DND-41 (cell line): Measurements from ENCODE around the gene SPATA31D1.
"Not testable (repeated sequence)": the region's sequence is repeated elsewhere in the genome, so short reads cannot be mapped to it uniquely, and the experiment has no call there.

ENCODE experiments used
- ATAC-seq: fragments of 200-7000 bp; cut with Tn5 transposase; 3 replicates; pipeline ENCODE4 v1.9.1; 2021; ENCODE audit warnings: low read depth; ENCODE audit not compliant: insufficient read depth
- DNase-seq: peaks from one replicate; pipeline ENCODE4 v3.0.0-alpha.2; 2020
- H2AFZ ChIP-seq: 2 replicates; pipeline ENCODE4 v1.6.0; 2012; ENCODE audit warnings: low read depth, low read length
- H3K27ac ChIP-seq: 2 replicates; pipeline ENCODE4 v1.5.1; 2012; ENCODE audit warnings: low read length, inconsistent platforms
- H3K27me3 ChIP-seq: fragments of 200-600 bp; sonication (generic); 2 replicates; pipeline ENCODE4 v1.6.0; 2012; ENCODE audit warnings: low read length, mild to moderate bottlenecking, inconsistent platforms; ENCODE audit not compliant: insufficient read depth, poor library complexity
- H3K36me3 ChIP-seq: 2 replicates; pipeline ENCODE4 v1.5.1; 2012; ENCODE audit warnings: low read length, inconsistent platforms; ENCODE audit not compliant: insufficient read depth
- H3K4me1 ChIP-seq: 2 replicates; pipeline ENCODE4 v1.5.1; 2012; ENCODE audit warnings: mild to moderate bottlenecking, low read length; ENCODE audit not compliant: insufficient read depth
- H3K4me2 ChIP-seq: 2 replicates; pipeline ENCODE4 v1.6.0; 2012; ENCODE audit warnings: mild to moderate bottlenecking, moderate library complexity, low read length, inconsistent platforms; ENCODE audit not compliant: insufficient read depth
- H3K4me3 ChIP-seq, 2 experiments: fragments of 200-600 bp in 1 of 2; shearing (Covaris generic) in 1 of 2; 2 replicates each; pipeline ENCODE4 v1.5.1; 2012 to 2016; ENCODE audit warnings: inconsistent platforms in 2 of 2, low read length in 2 of 2, mild to moderate bottlenecking in 2 of 2, low read depth in 1 of 2, moderate library complexity in 1 of 2
- H3K79me2 ChIP-seq: 2 replicates; pipeline ENCODE4 v1.6.0; 2012; ENCODE audit warnings: low read length, inconsistent platforms; ENCODE audit not compliant: insufficient read depth
- H3K9ac ChIP-seq: 2 replicates; pipeline ENCODE4 v1.6.0; 2012; ENCODE audit warnings: low read depth, mild to moderate bottlenecking, inconsistent platforms, low read length, moderate library complexity
- H3K9me3 ChIP-seq: 2 replicates; pipeline ENCODE4 v1.5.1; 2012; ENCODE audit warnings: low read length, moderate library complexity, mild to moderate bottlenecking, inconsistent platforms; ENCODE audit not compliant: insufficient read depth, severe bottlenecking
- H4K20me1 ChIP-seq: 2 replicates; pipeline ENCODE4 v1.6.0; 2012; ENCODE audit warnings: low read length; ENCODE audit not compliant: insufficient read depth
- EZH2 ChIP-seq: IDR thresholded peaks from 3 replicates; pipeline ENCODE4 v1.6.1; 2012; ENCODE audit warnings: borderline replicate concordance, low read depth, mild to moderate bottlenecking, moderate library complexity, low read length, inconsistent platforms; ENCODE audit not compliant: severe bottlenecking
- TF ChIP-seq, protein P1 (sequence below): IDR thresholded peaks from 2 replicates; pipeline ENCODE4 v1.5.1; 2012; ENCODE audit warnings: borderline replicate concordance, low read length, moderate library complexity, mild to moderate bottlenecking; ENCODE audit not compliant: poor library complexity, severe bottlenecking; ENCODE audit errors: extremely low read depth

SPATA31D1 gene

DNA sequence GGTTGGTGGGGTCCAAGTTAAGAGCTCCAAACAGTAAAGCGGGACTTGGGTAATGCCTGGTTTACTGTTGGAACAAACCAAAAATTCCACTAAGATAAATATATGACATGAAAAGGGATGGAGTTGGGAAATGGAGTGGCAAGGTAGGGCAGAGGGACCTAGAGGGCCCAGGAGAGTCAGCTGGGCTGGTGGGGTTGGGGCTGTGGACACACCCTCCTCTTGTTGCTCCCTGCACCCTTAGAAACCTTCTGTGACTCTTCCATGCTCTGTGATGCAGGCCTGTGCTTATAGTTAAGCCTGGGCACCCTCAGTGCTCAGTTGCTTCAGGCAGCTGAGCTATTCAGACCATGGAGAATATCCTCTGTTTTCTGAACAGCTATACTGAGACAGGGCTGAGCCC, at the start of gene SPATA31D1:
Gene SPATA31D1 (plus strand): TSS at position 301 of the 400 bp plus-strand sequence. CDS start 47 bp downstream, at position 348.
- not testable (repeated sequence) for H4K20me1 ChIP-seq, H3K27me3 ChIP-seq, ATAC-seq, H3K9ac ChIP-seq, H3K4me3 ChIP-seq, H2AFZ ChIP-seq, H3K9me3 ChIP-seq, H3K36me3 ChIP-seq, DNase-seq, H3K4me2 ChIP-seq, H3K27ac ChIP-seq, H3K4me1 ChIP-seq, H3K79me2 ChIP-seq

DNA sequence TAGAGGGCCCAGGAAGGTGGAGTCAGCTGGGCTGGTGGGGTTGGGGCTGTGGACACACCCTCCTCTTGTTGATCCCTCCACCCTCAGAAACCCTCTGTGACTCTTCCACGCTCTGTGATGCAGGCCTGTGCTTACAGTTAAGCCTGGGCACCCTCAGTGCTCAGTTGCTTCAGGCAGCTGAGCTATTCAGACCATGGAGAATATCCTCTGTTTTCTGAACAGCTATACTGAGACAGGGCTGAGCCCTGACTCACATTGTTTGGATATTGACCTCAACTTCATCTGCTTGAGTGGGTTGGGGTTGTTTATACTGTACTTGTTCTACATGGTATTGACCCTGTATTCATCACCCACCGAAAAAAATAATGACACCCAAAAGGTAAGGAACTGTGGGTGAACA, 45.2 kb upstream of the SPATA31D1 start, which contains the start of gene SPATA31D3:
Gene SPATA31D3 (plus strand): TSS at position 108 of the 400 bp plus-strand sequence. CDS start 86 bp downstream, at position 194.
- not testable (repeated sequence) for H3K27ac ChIP-seq, H3K9me3 ChIP-seq, H3K4me3 ChIP-seq, H3K36me3 ChIP-seq, ATAC-seq, H3K4me1 ChIP-seq, H2AFZ ChIP-seq, H4K20me1 ChIP-seq, H3K9ac ChIP-seq, DNase-seq, H3K4me2 ChIP-seq, H3K27me3 ChIP-seq, H3K79me2 ChIP-seq

DNA sequence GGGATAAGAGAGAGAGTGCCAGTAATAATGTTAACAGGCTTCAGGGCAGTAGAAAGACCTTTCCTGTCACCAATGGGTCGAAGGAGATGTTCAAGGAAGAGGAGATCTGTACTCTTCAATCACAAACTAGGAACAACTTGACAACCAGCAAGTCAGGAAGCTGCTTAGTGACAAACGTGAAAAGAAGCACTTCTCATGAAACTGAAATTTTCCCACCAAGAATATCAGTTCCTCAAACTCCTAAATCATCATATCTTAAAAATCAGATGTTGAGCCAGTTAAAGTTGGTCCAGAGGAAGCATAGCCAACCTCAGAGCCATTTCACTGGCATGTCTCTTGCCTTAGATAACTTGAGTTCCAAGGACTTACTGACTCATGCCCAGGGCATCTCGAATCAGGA, 39.9 kb upstream of the SPATA31D1 start:
- H3K4me3 ChIP-seq, H3K79me2 ChIP-seq, H3K27me3 ChIP-seq, H3K4me2 ChIP-seq, DNase-seq, H3K9me3 ChIP-seq, H3K4me1 ChIP-seq, H4K20me1 ChIP-seq, ATAC-seq, H3K36me3 ChIP-seq, H3K27ac ChIP-seq, H3K9ac ChIP-seq, H2AFZ ChIP-seq: not testable (repeated sequence)

DNA sequence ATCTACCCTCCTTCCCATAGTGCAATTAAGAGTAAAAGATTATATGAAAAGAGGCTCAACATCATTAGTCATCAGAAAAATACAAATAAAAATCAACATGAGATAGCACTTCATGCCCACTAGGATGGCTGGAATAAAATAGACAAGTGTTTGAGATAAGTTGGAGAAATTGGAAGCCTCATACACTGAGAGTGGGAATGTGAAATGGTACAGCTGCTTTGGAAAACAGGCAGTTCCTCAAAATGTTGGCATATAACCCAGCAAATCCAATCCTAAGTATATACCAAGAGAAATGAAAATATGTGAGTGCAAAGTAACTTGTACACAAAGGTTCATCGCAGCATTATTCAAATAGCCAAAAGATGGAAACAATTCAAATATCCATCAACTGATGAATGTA, 35.5 kb upstream of the SPATA31D1 start:
- Histone ChIP-seq H3K9ac (no peak overlapping the region), H3K4me1 (no peaks in the 10 kb centered on the region), H3K27me3 (no peaks in the 10 kb centered on the region), H3K79me2 (no peaks in the 10 kb centered on the region), H3K27ac (no peak overlapping the region), H3K4me2 (no peak overlapping the region), H4K20me1 (no peaks in the 10 kb centered on the region), H2AFZ (no peak overlapping the region), H3K4me3 (no peak overlapping the region), H3K9me3 (peaks cover 9% of the 10 kb centered on the region), H3K36me3 (no peaks in the 10 kb centered on the region)
- ATAC-seq (no peak), DNase-seq (no peak)
- no peak for TF ChIP-seq EZH2
- TF ChIP-seq, protein P1, sequence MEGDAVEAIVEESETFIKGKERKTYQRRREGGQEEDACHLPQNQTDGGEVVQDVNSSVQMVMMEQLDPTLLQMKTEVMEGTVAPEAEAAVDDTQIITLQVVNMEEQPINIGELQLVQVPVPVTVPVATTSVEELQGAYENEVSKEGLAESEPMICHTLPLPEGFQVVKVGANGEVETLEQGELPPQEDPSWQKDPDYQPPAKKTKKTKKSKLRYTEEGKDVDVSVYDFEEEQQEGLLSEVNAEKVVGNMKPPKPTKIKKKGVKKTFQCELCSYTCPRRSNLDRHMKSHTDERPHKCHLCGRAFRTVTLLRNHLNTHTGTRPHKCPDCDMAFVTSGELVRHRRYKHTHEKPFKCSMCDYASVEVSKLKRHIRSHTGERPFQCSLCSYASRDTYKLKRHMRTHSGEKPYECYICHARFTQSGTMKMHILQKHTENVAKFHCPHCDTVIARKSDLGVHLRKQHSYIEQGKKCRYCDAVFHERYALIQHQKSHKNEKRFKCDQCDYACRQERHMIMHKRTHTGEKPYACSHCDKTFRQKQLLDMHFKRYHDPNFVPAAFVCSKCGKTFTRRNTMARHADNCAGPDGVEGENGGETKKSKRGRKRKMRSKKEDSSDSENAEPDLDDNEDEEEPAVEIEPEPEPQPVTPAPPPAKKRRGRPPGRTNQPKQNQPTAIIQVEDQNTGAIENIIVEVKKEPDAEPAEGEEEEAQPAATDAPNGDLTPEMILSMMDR: no peak

DNA sequence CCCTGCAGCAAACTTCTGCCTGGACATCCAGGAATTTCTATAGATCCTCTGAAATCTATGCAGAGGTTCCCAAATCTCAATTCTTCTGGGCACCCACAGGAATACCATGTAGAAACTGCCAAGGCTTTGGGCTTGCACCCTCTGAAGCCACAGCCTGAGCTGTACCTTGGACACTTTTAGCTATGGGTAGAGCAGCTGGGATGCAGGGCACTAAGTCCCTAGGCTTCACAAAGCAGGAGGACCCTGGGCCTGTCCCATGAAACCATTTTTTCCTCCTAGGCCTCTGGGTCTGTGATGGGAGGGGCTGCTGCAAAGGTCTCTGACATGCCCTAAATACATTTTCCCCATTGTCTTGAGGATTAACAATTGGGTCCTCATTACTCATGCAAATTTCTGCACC, 32.9 kb upstream of the SPATA31D1 start:
- TF ChIP-seq EZH2: no peak
- TF ChIP-seq, protein P1: no peak
- Histone ChIP-seq H4K20me1 (no peaks in the 10 kb centered on the region), H3K4me3 (no peak overlapping the region), H3K36me3 (no peaks in the 10 kb centered on the region), H3K9me3 (peaks cover 9% of the 10 kb centered on the region), H3K27ac (no peak overlapping the region), H3K4me1 (no peaks in the 10 kb centered on the region), H3K27me3 (no peaks in the 10 kb centered on the region), H2AFZ (no peak overlapping the region), H3K79me2 (no peaks in the 10 kb centered on the region), H3K9ac (no peak overlapping the region), H3K4me2 (no peak overlapping the region)
- no peak for DNase-seq
- no peak for ATAC-seq
